GM18520 (cell line): ENCODE measurements around the gene DACT2.
"Not testable (repeated sequence)": the region's sequence is repeated elsewhere in the genome, so short reads cannot be mapped to it uniquely, and the experiment has no call there.

ENCODE experiments used
- ATAC-seq: cut with Tn5 transposase; IDR thresholded peaks from one replicate; pipeline ENCODE4 v1.9.1; 2021; ENCODE audit not compliant: unreplicated experiment

Gene DACT2

DNA sequence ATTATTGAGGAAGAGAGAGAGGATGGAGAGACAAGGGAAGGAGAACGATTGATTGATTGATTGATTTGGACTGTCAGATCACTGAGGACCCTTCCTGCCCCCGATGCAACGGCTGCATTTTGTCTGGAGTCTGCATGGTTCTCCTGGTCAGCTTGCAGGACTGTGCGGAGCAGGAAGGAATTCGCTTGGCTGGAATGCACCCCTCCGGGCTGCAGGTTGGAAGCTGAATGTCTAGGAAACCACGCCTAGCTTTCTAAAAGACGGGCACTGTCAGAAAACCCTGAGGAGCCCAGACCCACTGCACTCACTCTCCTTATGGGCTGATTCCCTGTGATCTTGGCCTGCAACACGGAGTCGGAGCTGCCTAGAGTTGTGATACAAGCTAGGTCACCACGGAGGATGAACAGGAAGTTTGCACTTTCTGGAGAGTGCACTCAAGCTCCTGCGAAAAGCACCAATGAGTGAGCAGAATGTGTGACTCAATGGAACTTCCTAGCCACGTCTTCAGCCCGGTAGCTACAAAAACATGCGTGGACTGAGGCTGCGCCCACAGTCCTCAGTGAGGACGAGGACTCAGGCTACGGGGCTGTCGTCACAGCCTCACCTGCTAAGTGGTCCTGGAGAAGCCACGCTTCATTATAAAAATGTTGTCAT lies 14.4 kb downstream of the DACT2 start:
- no peak for ATAC-seq

- no peak for ATAC-seq
Observed at GRCh38 chr6:168304752-168305015, 14.9 kb downstream of the DACT2 start.

- no peak for ATAC-seq
Observed at GRCh38 chr6:168303982-168304751, 15.4 kb downstream of the DACT2 start.

DNA sequence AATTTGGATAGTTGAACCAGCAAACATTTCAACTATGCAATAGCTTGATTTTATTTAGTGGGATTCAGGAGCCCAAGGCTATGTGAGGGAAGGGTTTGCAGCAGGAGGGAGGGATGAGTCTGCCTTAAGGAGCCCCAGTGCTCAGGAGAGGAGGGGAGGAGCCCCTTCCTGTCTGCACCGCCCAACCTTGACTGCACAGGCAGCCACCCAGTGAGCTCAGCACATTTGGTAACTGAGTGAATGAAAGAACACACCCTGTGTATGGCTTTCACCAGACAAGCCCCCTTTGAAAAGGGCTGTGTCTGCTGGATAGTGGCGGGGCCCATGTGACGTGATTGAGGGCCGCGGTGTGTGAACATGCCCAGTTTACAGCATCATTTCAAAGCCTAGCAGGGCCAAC lies 17.0 kb downstream of the DACT2 start:
- no peak for ATAC-seq

GRCh38 chr6:168301648-168302398 lies 17.8 kb downstream of the DACT2 start:
- no peak for ATAC-seq

DNA sequence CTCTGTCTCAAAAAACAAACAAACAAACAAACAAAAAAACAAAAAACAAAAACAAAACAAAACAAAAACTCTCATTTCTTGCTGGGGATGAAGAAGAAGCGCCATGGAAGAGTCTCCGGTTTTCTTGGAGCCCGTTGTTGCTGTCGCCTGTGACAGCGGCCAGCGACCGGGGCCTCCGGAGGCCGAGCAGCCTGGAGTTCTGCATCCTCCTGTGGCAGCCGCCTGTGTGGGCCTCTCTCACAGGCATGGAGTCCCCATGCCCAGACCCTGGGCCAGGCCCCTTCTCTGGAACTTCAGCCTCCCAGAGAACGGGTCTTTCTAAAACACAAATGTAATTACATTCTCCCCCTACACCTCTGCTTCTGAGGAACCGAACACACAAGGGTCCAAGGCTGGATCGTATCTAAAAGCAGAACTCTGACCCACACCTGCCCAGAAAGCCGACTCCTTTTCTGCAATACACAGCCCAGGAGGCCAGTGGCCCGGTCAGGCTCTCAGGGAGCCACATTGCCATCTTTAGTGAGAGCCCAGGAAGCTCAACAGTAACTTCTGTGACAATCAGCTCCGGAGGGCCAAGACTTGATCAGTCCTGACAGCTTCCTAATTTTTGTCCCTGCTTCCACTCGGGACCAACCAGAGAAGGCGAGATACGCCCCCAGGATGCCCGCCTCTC lies 18.5 kb downstream of the DACT2 start:
- no peak for ATAC-seq

- no peak for ATAC-seq
Observed at GRCh38 chr6:168299541-168300511, 19.8 kb downstream of the DACT2 start.

GRCh38 chr6:168297643-168298042 lies 21.9 kb downstream of the DACT2 start:
- no peak for ATAC-seq

GRCh38 chr6:168294901-168295300 lies 24.7 kb downstream of the DACT2 start:
- no peak for ATAC-seq

DNA sequence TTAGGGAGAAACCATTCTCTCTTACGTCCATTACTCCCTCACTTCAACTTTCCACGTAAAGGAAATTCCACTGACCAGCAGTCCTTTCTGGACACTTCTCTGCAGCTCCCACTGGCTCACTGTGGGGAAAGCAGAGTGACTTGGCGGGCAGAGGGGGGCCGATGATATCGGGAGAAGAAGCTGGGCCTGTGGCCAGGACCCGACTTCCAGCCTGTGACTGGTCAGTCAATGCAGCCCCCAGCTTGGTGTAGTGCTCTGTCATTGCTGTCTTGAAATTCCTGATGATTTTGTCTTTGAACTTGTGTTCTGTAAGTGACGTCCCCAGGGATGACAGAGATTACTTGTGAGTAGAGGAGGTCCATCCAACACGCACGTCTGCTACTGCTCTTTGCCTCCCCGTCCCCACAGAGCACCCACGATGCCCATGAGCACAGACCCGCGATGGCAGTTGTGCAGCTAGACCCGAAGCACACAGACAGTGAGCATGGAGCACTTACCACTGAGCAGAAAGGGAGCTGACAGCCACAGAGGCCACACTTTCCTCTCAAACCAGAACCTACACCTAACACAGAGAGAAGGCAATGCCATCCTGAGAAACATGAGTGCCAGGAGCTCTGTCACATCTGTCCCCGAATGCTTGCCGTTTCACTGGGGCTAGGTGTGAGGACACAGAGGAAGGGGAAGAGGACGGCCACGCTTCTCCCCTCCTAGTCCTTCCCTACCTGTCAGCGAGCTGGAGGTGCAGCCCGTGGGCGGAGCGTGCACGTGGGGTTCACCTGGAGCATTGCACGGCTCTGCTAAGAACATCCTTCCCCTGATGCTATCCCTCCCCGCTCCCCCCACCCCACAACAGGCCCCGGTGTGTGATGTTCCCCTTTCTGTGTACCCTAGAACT lies 25.7 kb downstream of the DACT2 start:
- ATAC-seq = no peak

DNA sequence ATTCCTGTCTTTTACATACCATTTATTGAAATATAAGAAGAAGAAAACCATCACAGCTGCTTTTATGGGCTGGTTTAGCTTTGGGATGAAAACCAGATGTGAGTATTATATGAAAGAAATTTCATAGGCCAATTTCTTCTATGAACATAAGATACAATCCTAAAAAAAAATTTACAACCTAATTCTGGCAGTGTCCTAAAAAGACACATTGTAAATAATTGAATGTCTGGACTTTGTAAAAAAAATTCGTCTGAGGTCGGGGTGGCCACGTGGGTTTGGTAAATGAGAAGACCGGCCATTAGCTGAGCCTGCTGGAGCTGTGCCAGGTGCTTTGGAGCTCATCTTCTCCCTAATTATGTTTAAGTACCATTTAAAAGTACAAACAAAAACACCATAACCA lies 26.8 kb downstream of the DACT2 start:
- no peak for ATAC-seq

- ATAC-seq = no peak
Observed at GRCh38 chr6:168291450-168291849, 28.1 kb downstream of the DACT2 start.

DNA sequence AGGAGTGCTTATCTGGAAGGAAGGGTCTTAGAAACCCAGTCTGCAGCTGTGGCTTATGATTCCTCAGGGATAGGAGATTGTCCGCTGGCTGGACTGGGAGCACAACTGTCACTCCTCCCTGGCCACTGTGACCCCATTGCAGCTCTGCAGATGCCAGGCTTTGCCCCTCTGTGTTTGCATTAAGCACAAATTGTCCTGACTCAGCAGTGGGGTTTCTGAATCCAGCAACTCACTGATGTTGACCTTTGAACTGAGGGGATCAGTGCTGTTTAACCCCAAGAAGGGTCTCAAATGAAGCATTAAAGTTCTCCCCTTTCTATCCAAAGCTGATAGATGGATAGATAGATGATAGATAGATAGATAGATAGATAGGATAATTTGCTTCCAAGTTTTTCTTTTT lies 29.5 kb downstream of the DACT2 start:
- no peak for ATAC-seq

DNA sequence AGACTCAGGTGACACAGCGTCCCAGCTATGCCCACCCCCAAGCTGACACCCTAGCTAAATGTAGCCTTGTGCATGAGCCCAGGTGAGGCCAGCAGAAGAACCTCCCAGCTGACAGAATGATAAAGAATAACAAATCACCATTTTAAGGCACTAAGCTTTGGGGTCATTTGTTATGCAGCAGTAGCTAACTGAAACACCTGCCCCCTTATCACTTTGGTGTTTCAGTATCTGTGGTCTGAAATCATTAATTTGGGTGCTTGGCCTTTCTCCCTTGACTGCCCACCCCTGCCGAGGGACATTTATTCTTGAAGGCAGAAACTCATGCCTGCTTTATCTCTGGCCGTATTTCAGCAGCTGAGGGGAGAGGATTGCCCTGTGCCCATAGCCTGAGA lies 30.0 kb downstream of the DACT2 start:
- ATAC-seq = no peak

DNA sequence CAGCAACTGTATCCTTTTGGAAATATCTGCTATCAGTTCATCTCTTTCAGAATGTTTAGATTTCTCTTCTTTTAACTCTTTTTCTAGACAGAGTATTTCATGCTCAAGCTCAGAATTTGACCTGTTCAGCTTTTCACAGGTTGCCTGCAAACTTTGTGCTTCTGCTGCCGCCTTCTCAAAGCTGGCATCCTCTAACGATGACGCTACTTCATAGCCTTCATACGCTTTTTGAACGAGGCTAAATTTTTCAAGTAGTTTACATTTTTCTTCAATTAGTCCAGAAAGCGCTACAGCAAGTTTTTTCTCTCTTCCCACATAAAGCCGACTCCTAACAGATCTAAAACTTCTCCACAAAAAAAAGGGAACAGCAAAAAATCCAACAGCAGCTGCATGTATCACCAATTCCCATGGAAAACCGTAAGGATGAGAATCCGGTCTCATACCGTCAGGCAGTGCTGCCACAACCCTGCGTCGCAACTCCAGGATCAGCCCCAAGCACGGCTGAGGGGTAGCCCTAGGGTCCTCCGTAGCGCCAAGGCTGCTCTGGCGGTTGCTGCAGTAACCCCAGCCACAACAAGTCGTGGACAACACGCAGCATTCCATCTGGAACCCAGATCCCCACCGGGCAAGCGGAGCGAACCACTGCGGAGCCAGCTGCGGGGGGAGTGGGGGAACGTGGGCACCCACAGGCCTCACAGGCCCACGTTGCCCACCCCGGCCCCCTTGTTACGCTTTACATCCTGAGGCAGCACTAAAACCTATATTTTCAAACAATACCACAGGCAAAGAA lies 30.6 kb downstream of the DACT2 start:
- ATAC-seq = no peak

GRCh38 chr6:168287460-168287859 lies 32.1 kb downstream of the DACT2 start:
- ATAC-seq = not testable (repeated sequence)

DNA sequence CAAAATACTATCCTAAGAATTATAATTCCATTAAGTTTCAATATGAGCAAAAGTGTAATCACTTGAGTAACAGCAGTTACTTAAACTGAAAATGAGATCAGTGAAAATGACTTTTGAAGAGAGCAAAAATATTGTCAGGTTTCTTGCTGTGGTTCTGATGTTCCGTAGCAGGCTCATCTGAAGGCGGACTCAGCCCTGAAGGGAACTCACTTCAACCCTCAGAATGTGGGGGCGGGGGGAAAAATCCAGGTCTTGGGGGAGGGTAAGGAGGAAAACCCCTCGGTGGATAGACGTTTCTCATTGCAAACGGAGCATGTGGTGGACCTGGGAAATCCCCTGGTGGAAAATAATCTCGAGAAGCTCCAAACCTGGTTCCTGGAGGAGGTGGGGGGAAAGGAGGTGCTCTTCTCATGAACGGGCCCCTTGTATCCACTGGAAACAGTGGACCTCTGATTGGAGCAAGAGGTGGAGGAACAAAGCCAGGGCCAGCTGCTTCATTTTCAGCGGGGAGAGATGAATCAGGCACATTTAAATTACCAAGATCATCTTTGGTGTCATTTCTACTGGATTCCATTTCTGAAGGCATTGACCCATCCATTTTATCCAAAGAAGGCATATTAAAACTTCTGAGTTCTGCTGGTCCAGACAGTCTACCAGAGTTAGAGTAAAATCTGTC lies 32.7 kb downstream of the DACT2 start:
- not testable (repeated sequence) for ATAC-seq

DNA sequence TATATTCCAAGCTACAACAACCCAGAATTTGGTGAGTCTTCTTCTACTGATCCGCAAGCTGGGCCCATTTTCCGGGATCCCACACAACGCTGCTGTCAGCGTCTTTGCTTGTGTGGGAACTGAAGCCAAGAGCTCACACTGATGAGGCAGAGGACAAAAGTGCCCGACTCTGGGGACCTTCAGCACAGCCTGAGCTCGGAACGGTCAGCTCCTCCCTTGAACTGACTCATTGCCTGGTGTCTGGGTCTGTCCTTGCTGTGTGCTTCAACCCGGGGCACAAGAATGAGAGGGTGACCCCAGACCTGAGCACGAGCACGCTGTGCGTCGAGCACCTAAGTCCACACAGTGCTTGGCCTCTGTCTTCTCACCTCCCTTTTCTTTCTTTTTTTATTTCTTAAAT lies 33.5 kb downstream of the DACT2 start:
- ATAC-seq = no peak
